ENCODE data around the gene VSTM2B.

Gene VSTM2B

GRCh38 chr19:29497241-29497640, 28.6 kb upstream of the VSTM2B start:
- no peak for DNase-seq

- no peak for DNase-seq
Measured at GRCh38 chr19:29497686-29498436, 27.9 kb upstream of the VSTM2B start.

- no peak for DNase-seq
Measured at GRCh38 chr19:29499261-29499920, 26.4 kb upstream of the VSTM2B start.

GRCh38 chr19:29499921-29500590, 25.7 kb upstream of the VSTM2B start:
- no peak for DNase-seq

- no peak for DNase-seq
Measured at GRCh38 chr19:29501816-29502580, 23.8 kb upstream of the VSTM2B start.

GRCh38 chr19:29502581-29502850, 23.3 kb upstream of the VSTM2B start:
- no peak for DNase-seq

GRCh38 chr19:29503140-29503758, 22.5 kb upstream of the VSTM2B start:
- DNase-seq, result no peak

GRCh38 chr19:29503785-29504184, 22.0 kb upstream of the VSTM2B start:
- no peak for DNase-seq

GRCh38 chr19:29504454-29504853, 21.3 kb upstream of the VSTM2B start:
- no peak for DNase-seq

- no peak for DNase-seq
Measured at GRCh38 chr19:29505097-29505824, 20.5 kb upstream of the VSTM2B start.

- no peak for DNase-seq
Measured at GRCh38 chr19:29506619-29506911, 19.2 kb upstream of the VSTM2B start.

GRCh38 chr19:29507081-29507860, 18.5 kb upstream of the VSTM2B start:
- no peak for DNase-seq

GRCh38 chr19:29508181-29508580, 17.6 kb upstream of the VSTM2B start:
- DNase-seq, result no peak

- DNase-seq, result no peak
Measured at GRCh38 chr19:29509456-29509855, 16.3 kb upstream of the VSTM2B start.

- DNase-seq, result no peak
Measured at GRCh38 chr19:29510701-29511265, 15.0 kb upstream of the VSTM2B start.

GRCh38 chr19:29511768-29512167, 14.0 kb upstream of the VSTM2B start:
- DNase-seq, result no peak

GRCh38 chr19:29512748-29513147, 13.0 kb upstream of the VSTM2B start:
- no peak for DNase-seq

GRCh38 chr19:29514525-29515232, 11.1 kb upstream of the VSTM2B start:
- DNase-seq, result no peak

- DNase-seq, result no peak
Measured at GRCh38 chr19:29515233-29515619, 10.6 kb upstream of the VSTM2B start.

- no peak for DNase-seq
Measured at GRCh38 chr19:29515706-29516357, 10.0 kb upstream of the VSTM2B start.

Data from inflammatory macrophage treated with lipopolysaccharide for 1 hour (primary cell).